Spleen (tissue), 7 donors: Measurements from ENCODE around the gene POLL.

Experiments
- CTCF ChIP-seq, 11 experiments: fragments of 200-600 bp in 7 of 11; fragments of 450-650 bp in 4 of 11; sonication (generic) in 4 of 11; IDR thresholded peaks in 8 of 11; conservative IDR thresholded peaks in 3 of 11; 1 replicate in 7 of 11; 2 replicates in 4 of 11; pipeline versions ENCODE4 v1.4.0 to v1.8.0; 2016 to 2021; ENCODE audit warnings: antibody characterized with exemption in 11 of 11, inconsistent platforms in 4 of 11, mild to moderate bottlenecking in 1 of 11
- POLR2A ChIP-seq, 3 donors: fragments of 450-650 bp; IDR thresholded peaks; one replicate each; pipeline ENCODE4 v1.5.1; 2017; ENCODE audit warnings: antibody characterized with exemption in 3 of 3, mild to moderate bottlenecking in 1 of 3
- POLR2AphosphoS5 ChIP-seq, 3 donors: sonication (generic); formaldehyde crosslinking; IDR thresholded peaks; one replicate each; pipeline ENCODE4 v1.5.1; 2017; ENCODE audit warnings: antibody characterized with exemption in 3 of 3
- donor health status: DM: no; HTN: no; CAD: no; lungs with moderate emphysema.
- donor health status: DM: no; HTN: no; CAD: no.
- donor health status: DM: no; HTN: no; CAD: no.

- TF ChIP-seq CTCF (IDR thresholded peaks at IDR 0.05 in 8 of 11, conservative IDR thresholded peaks at IDR 0.05 in 3 of 11), result no peak
- TF ChIP-seq POLR2A (IDR thresholded peaks at IDR 0.05), result no peak
- TF ChIP-seq POLR2AphosphoS5 (IDR thresholded peaks at IDR 0.05), result no peak
Observed at GRCh38 chr10:101569323-101569621, 18.8 kb downstream of the POLL start.
